ENCODE data around the gene AREL1.

Gene AREL1

GRCh38 chr14:74645756-74646470 is 67.0 kb downstream of the AREL1 start:
- H3K27ac ChIP-seq (ENCODE audit: low read length) = no peak overlapping the region
- no peaks in the 10 kb centered on the region for H3K27me3 ChIP-seq (ENCODE audit: control insufficient read depth, insufficient read depth, low read length)
- H3K36me3 ChIP-seq (ENCODE audit: control insufficient read depth, low read depth, low read length) = no peaks in the 10 kb centered on the region
- H3K4me3 ChIP-seq (ENCODE audit: low read length) = no peak overlapping the region
- H3K9ac ChIP-seq (ENCODE audit: low read length) = no peak overlapping the region
- H3K9me3 ChIP-seq (ENCODE audit: control insufficient read depth, low read depth, low read length) = no peaks in the 10 kb centered on the region
- peaks cover 13% of the 10 kb centered on the region for H3K4me1 ChIP-seq (ENCODE audit: control insufficient read depth, low read depth, low read length)

DNA sequence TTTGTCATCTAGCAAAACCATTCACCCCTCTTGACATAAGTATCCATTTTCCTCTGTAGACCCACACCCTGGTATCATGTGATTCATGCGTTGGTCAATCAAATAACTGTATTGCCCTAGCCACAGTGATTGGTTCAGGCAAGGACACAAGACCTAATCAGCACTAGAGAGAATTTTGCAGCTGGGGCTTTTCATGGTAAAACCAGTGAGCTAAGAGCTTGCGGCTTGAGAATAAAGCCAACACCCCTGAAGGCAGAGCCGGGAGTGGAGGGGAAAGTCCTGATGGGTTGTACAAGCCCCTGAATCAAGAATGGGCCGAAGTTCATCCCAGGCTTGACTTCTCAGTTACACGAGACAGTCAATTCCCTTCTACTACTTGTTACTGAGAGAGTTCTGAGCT is 67.6 kb downstream of the AREL1 start:
- no peaks in the 10 kb centered on the region for H3K36me3 ChIP-seq (ENCODE audit: control insufficient read depth, low read depth, low read length)
- H3K4me1 ChIP-seq (ENCODE audit: control insufficient read depth, low read depth, low read length) = peaks cover 13% of the 10 kb centered on the region
- H3K27ac ChIP-seq (ENCODE audit: low read length) = no peak overlapping the region
- H3K9me3 ChIP-seq (ENCODE audit: control insufficient read depth, low read depth, low read length) = no peaks in the 10 kb centered on the region
- no peaks in the 10 kb centered on the region for H3K27me3 ChIP-seq (ENCODE audit: control insufficient read depth, insufficient read depth, low read length)
- H3K4me3 ChIP-seq (ENCODE audit: low read length) = no peak overlapping the region
- no peak overlapping the region for H3K9ac ChIP-seq (ENCODE audit: low read length)

DNA sequence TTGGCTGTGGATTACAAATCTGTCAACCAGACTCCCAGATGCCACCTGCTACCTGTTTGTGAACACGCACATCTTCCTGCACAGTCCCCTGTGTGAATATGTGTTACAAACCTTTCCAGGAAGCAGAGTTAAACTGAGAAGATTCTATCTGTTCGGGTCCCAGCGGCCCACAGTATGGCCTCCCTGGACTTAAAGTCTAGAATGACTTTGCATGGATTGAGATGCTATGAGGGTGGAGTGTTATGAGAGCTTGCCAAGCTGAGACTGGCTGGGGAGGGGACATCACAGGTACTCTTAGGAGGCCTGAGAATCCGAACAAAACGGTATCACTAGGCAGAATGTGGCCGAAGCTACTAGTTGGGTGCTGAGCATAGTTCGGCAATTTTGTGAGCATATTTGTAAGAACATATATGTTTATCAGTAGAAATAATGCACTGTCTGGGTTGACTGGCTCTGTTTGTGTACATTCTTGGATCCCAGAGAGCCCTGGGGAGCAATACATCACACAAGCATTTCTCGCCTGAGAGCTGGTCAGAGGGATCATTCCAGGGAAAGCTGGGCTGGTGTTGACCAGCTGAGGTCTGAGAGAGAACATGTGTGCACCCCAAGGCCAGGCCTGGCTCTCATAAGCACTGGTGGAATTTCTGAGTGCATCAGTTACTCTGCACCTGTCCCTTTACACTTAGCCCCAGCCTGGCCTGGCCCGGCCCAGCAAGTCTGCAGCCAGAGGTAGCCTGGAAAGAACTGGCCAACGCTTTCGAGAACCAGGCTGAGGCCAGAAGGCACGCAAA is 71.1 kb downstream of the AREL1 start:
- Histone ChIP-seq H3K9ac (ENCODE audit: low read length) (no peak overlapping the region), H3K27me3 (ENCODE audit: control insufficient read depth, insufficient read depth, low read length) (no peaks in the 10 kb centered on the region), H3K27ac (ENCODE audit: low read length) (no peak overlapping the region), H3K9me3 (ENCODE audit: control insufficient read depth, low read depth, low read length) (no peaks in the 10 kb centered on the region), H3K36me3 (ENCODE audit: control insufficient read depth, low read depth, low read length) (no peaks in the 10 kb centered on the region), H3K4me1 (ENCODE audit: control insufficient read depth, low read depth, low read length) (no peaks in the 10 kb centered on the region), H3K4me3 (ENCODE audit: low read length) (no peak overlapping the region)

DNA sequence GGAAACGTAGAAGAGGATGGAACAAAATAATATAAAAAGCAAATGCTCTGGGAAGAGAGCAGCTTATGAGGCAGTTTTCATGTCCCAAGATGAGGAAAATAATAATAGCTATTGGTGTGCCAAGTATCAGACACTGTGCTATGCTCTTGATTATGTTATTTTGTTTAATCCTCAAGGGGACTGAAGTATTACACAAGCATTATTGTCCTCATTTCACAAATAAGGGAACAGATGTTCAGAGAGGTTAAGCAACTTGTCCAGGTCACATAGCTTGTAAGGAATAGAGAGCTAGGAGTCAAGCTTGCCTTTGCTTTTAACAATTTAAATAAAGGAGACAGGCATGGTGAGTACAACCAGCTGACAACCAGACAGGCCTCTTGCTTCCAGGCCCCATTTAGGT is 73.9 kb downstream of the AREL1 start:
- H3K4me3 ChIP-seq (ENCODE audit: low read length) = no peak overlapping the region
- H3K27me3 ChIP-seq (ENCODE audit: control insufficient read depth, insufficient read depth, low read length) = no peaks in the 10 kb centered on the region
- H3K9ac ChIP-seq (ENCODE audit: low read length) = no peak overlapping the region
- H3K4me1 ChIP-seq (ENCODE audit: control insufficient read depth, low read depth, low read length) = no peaks in the 10 kb centered on the region
- no peaks in the 10 kb centered on the region for H3K9me3 ChIP-seq (ENCODE audit: control insufficient read depth, low read depth, low read length)
- no peaks in the 10 kb centered on the region for H3K36me3 ChIP-seq (ENCODE audit: control insufficient read depth, low read depth, low read length)
- H3K27ac ChIP-seq (ENCODE audit: low read length) = no peak overlapping the region

GRCh38 chr14:74638066-74638465 is 74.8 kb downstream of the AREL1 start:
- no peak overlapping the region for H3K27ac ChIP-seq (ENCODE audit: low read length)

DNA sequence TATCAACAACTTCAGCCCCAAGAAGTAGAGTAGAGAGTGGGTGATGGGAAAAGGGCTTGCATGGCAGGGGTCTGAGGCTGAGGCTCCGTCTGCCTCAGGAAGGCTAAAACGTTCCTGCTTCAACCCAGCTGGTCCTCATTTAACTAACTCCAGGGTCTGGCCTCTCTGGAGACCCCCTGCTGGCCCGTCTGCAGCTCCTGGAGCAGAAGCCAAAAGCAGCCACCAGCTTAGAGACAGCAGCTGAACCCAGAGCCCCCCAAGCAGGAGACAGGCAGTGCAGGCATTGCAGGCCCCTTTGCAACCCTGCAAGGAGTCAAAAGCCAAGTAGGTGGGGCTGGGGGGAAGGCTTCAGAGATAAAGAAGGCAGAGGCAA is 75.7 kb downstream of the AREL1 start:
- Histone ChIP-seq H3K27me3 (ENCODE audit: control insufficient read depth, insufficient read depth, low read length) (no peaks in the 10 kb centered on the region), H3K27ac (ENCODE audit: low read length) (no peak overlapping the region), H3K36me3 (ENCODE audit: control insufficient read depth, low read depth, low read length) (no peaks in the 10 kb centered on the region), H3K4me3 (ENCODE audit: low read length) (no peak overlapping the region), H3K4me1 (ENCODE audit: control insufficient read depth, low read depth, low read length) (no peaks in the 10 kb centered on the region), H3K9ac (ENCODE audit: low read length) (no peak overlapping the region), H3K9me3 (ENCODE audit: control insufficient read depth, low read depth, low read length) (no peaks in the 10 kb centered on the region)

More at GRCh38 chr14:74638066-74638465, 74.8 kb downstream of the AREL1 start:
- Histone ChIP-seq H3K36me3 (ENCODE audit: control insufficient read depth, low read depth, low read length) (no peaks in the 10 kb centered on the region), H3K4me3 (ENCODE audit: low read length) (no peak overlapping the region), H3K9me3 (ENCODE audit: control insufficient read depth, low read depth, low read length) (no peaks in the 10 kb centered on the region), H3K4me1 (ENCODE audit: control insufficient read depth, low read depth, low read length) (no peaks in the 10 kb centered on the region), H3K27me3 (ENCODE audit: control insufficient read depth, insufficient read depth, low read length) (no peaks in the 10 kb centered on the region), H3K9ac (ENCODE audit: low read length) (no peak overlapping the region)

GRCh38 chr14:74636424-74637177 is 76.3 kb downstream of the AREL1 start:
- no peak overlapping the region for H3K9ac ChIP-seq (ENCODE audit: low read length)
- no peak overlapping the region for H3K4me3 ChIP-seq (ENCODE audit: low read length)
- H3K36me3 ChIP-seq (ENCODE audit: control insufficient read depth, low read depth, low read length) = no peaks in the 10 kb centered on the region
- H3K27me3 ChIP-seq (ENCODE audit: control insufficient read depth, insufficient read depth, low read length) = no peaks in the 10 kb centered on the region
- H3K27ac ChIP-seq (ENCODE audit: low read length) = no peak overlapping the region
- no peaks in the 10 kb centered on the region for H3K4me1 ChIP-seq (ENCODE audit: control insufficient read depth, low read depth, low read length)
- H3K9me3 ChIP-seq (ENCODE audit: control insufficient read depth, low read depth, low read length) = no peaks in the 10 kb centered on the region

GRCh38 chr14:74635847-74636246 is 77.0 kb downstream of the AREL1 start:
- H3K9me3 ChIP-seq (ENCODE audit: control insufficient read depth, low read depth, low read length) = no peaks in the 10 kb centered on the region
- H3K4me3 ChIP-seq (ENCODE audit: low read length) = no peak overlapping the region
- no peaks in the 10 kb centered on the region for H3K4me1 ChIP-seq (ENCODE audit: control insufficient read depth, low read depth, low read length)
- no peaks in the 10 kb centered on the region for H3K36me3 ChIP-seq (ENCODE audit: control insufficient read depth, low read depth, low read length)
- no peak overlapping the region for H3K9ac ChIP-seq (ENCODE audit: low read length)
- no peak overlapping the region for H3K27ac ChIP-seq (ENCODE audit: low read length)
- no peaks in the 10 kb centered on the region for H3K27me3 ChIP-seq (ENCODE audit: control insufficient read depth, insufficient read depth, low read length)

GRCh38 chr14:74634964-74635363 is 77.9 kb downstream of the AREL1 start:
- H3K27ac ChIP-seq (ENCODE audit: low read length) = no peak overlapping the region
- no peak overlapping the region for H3K9ac ChIP-seq (ENCODE audit: low read length)
- no peaks in the 10 kb centered on the region for H3K27me3 ChIP-seq (ENCODE audit: control insufficient read depth, insufficient read depth, low read length)
- H3K36me3 ChIP-seq (ENCODE audit: control insufficient read depth, low read depth, low read length) = no peaks in the 10 kb centered on the region
- no peaks in the 10 kb centered on the region for H3K9me3 ChIP-seq (ENCODE audit: control insufficient read depth, low read depth, low read length)
- H3K4me3 ChIP-seq (ENCODE audit: low read length) = no peak overlapping the region
- no peaks in the 10 kb centered on the region for H3K4me1 ChIP-seq (ENCODE audit: control insufficient read depth, low read depth, low read length)

DNA sequence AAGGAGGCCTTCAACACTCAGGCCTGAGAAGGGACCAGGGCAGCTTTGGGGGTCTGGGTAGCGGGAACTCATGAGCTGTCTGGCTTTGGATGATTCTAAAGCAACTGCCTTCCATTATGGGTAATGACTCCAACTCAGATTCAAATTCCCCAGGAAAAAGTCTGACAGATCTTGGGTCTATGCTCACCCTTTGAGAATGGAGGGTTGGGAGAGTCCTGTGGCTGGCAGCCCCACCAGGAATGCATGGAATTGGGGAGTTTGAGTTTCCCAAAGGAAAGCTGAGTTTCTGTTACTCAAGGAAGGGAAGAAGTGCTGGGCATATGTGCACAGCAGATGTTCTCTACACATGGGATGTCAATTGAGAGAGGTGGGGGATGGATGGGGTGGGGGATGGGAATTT is 78.4 kb downstream of the AREL1 start:
- Histone ChIP-seq H3K4me1 (ENCODE audit: control insufficient read depth, low read depth, low read length) (no peaks in the 10 kb centered on the region), H3K27me3 (ENCODE audit: control insufficient read depth, insufficient read depth, low read length) (no peaks in the 10 kb centered on the region), H3K36me3 (ENCODE audit: control insufficient read depth, low read depth, low read length) (no peaks in the 10 kb centered on the region), H3K9me3 (ENCODE audit: control insufficient read depth, low read depth, low read length) (no peaks in the 10 kb centered on the region), H3K9ac (ENCODE audit: low read length) (no peak overlapping the region), H3K4me3 (ENCODE audit: low read length) (no peak overlapping the region), H3K27ac (ENCODE audit: low read length) (no peak overlapping the region)

- Histone ChIP-seq H3K27ac (ENCODE audit: low read length) (no peak overlapping the region), H3K36me3 (ENCODE audit: control insufficient read depth, low read depth, low read length) (no peaks in the 10 kb centered on the region), H3K9ac (ENCODE audit: low read length) (no peak overlapping the region), H3K4me1 (ENCODE audit: control insufficient read depth, low read depth, low read length) (no peaks in the 10 kb centered on the region), H3K9me3 (ENCODE audit: control insufficient read depth, low read depth, low read length) (no peaks in the 10 kb centered on the region), H3K27me3 (ENCODE audit: control insufficient read depth, insufficient read depth, low read length) (no peaks in the 10 kb centered on the region), H3K4me3 (ENCODE audit: low read length) (no peak overlapping the region)
These were observed 81.8 kb downstream of the AREL1 start for GRCh38 chr14:74630881-74631690.
